Nephron (organoid): ENCODE measurements around the gene ARRB1.
A peak's percentile ranks its signal among the peaks of the same experiment; 100 is the strongest.

Source experiments
- H3K27ac Mint-ChIP-seq, 3 experiments: 2 replicates each; pipeline ENCODE4 v1.8.0; 2020; ENCODE audit warnings: mixed read lengths in 3 of 3, mild to moderate bottlenecking in 2 of 3, moderate library complexity in 1 of 3
- H3K27me3 Mint-ChIP-seq: 2 replicates; pipeline ENCODE4 v1.8.0; 2021; ENCODE audit warnings: low read depth, mild to moderate bottlenecking, moderate library complexity, mixed read lengths
- H3K36me3 Mint-ChIP-seq: 2 replicates; pipeline ENCODE4 v1.8.0; 2020; ENCODE audit warnings: low read depth, mixed read lengths
- H3K4me1 Mint-ChIP-seq: 2 replicates; pipeline ENCODE4 v1.8.0; 2020; ENCODE audit warnings: mixed read lengths
- H3K4me3 Mint-ChIP-seq, 3 experiments: 2 replicates each; pipeline ENCODE4 v1.8.0; 2020; ENCODE audit warnings: mild to moderate bottlenecking in 3 of 3, mixed read lengths in 3 of 3, moderate library complexity in 2 of 3
- H3K9me3 Mint-ChIP-seq: 2 replicates; pipeline ENCODE4 v1.8.0; 2020; ENCODE audit warnings: mixed read lengths
- CTCF ChIP-seq, 3 experiments: fragments of 200-600 bp; sonication (generic); IDR thresholded peaks; one replicate each; pipeline ENCODE4 v1.5.0; 2021; ENCODE audit warnings: antibody characterized with exemption in 3 of 3; ENCODE audit not compliant: unreplicated experiment in 3 of 3

The ARRB1 gene

GRCh38 chr11:75346296-75346695 is 5.2 kb downstream of the ARRB1 start:
- peak overlapping the region; percentile 33 to 92 (median 84) for H3K27ac Mint-ChIP-seq
- no peaks in the 10 kb centered on the region for H3K36me3 Mint-ChIP-seq
- peaks cover 72% of the 10 kb centered on the region for H3K4me1 Mint-ChIP-seq
- no peaks in the 10 kb centered on the region for H3K9me3 Mint-ChIP-seq
- H3K4me3 Mint-ChIP-seq = no peak overlapping the region
- peaks cover 6% of the 10 kb centered on the region for H3K27me3 Mint-ChIP-seq
- no peak for TF ChIP-seq CTCF (IDR thresholded peaks at IDR 0.05; ENCODE audit: unreplicated experiment in 3 of 3)

GRCh38 chr11:75345455-75346160 is 5.9 kb downstream of the ARRB1 start:
- H3K4me3 Mint-ChIP-seq = no peak overlapping the region
- TF ChIP-seq CTCF (IDR thresholded peaks at IDR 0.05; ENCODE audit: unreplicated experiment in 3 of 3) = no peak
- peak overlapping the region; percentile 33 to 92 (median 84) for H3K27ac Mint-ChIP-seq
- peaks cover 1% of the 10 kb centered on the region for H3K27me3 Mint-ChIP-seq
- H3K9me3 Mint-ChIP-seq = no peaks in the 10 kb centered on the region
- H3K4me1 Mint-ChIP-seq = peaks cover 73% of the 10 kb centered on the region
- no peaks in the 10 kb centered on the region for H3K36me3 Mint-ChIP-seq

- Mint-ChIP-seq H3K27me3 (no peaks in the 10 kb centered on the region), H3K4me3 (no peak overlapping the region), H3K36me3 (no peaks in the 10 kb centered on the region), H3K4me1 (peaks cover 73% of the 10 kb centered on the region), H3K9me3 (no peaks in the 10 kb centered on the region), H3K27ac (peak overlapping the region in 2 of 3 experiments; percentile 12 to 29)
- TF ChIP-seq CTCF (IDR thresholded peaks at IDR 0.05; ENCODE audit: unreplicated experiment in 3 of 3) = no peak
Observed at GRCh38 chr11:75344761-75345454, 6.6 kb downstream of the ARRB1 start.

- Mint-ChIP-seq H3K4me1 (peaks cover 76% of the 10 kb centered on the region), H3K27ac (peak overlapping the region in 2 of 3 experiments; percentile 21 to 29), H3K9me3 (no peaks in the 10 kb centered on the region), H3K36me3 (no peaks in the 10 kb centered on the region), H3K4me3 (no peak overlapping the region), H3K27me3 (no peaks in the 10 kb centered on the region)
- no peak for TF ChIP-seq CTCF (IDR thresholded peaks at IDR 0.05; ENCODE audit: unreplicated experiment in 3 of 3)
Observed at GRCh38 chr11:75344186-75344585, 7.3 kb downstream of the ARRB1 start.

GRCh38 chr11:75342966-75343870 is 8.2 kb downstream of the ARRB1 start:
- Mint-ChIP-seq H3K9me3 (no peaks in the 10 kb centered on the region), H3K4me3 (peak overlapping the region in 1 of 3 experiments; percentile 36), H3K27me3 (no peaks in the 10 kb centered on the region), H3K27ac (peak overlapping the region; percentile 73 to 99 (median 98)), H3K4me1 (peaks cover 73% of the 10 kb centered on the region), H3K36me3 (no peaks in the 10 kb centered on the region)
- no peak for TF ChIP-seq CTCF (IDR thresholded peaks at IDR 0.05; ENCODE audit: unreplicated experiment in 3 of 3)
